HEK293 (cell line): ENCODE data around the gene DACT2.

Source experiments
- CTCF ChIA-PET: fragments of 350-600 bp; formaldehyde crosslinking; extraction: SDS; loops from one replicate; lab custom pipeline; 2021; ENCODE audit warnings: antibody characterized with exemption; lab: Yijun Ruan, JAX
- POLR2A ChIA-PET: fragments of 300-600 bp; formaldehyde crosslinking; extraction: SDS; loops from one replicate; lab custom pipeline; 2020; ENCODE audit warnings: antibody characterized with exemption, inconsistent platforms; lab: Yijun Ruan, JAX
- H3K27ac ChIP-seq: fragments of 200-500 bp; sonication (Bioruptor generic); 2 replicates; pipeline ENCODE4 v1.5.1; 2014; ENCODE audit warnings: low read depth, low read length, control low read depth, inconsistent platforms; ENCODE audit errors: extremely low read depth
- H3K36me3 ChIP-seq, 2 experiments: fragments of 200-500 bp in 1 of 2; sonication (Bioruptor generic) in 1 of 2; 1 replicate in 1 of 2; 2 replicates in 1 of 2; pipeline ENCODE4 v1.5.1; 2014 to 2017; ENCODE audit warnings: inconsistent platforms in 2 of 2, low read length in 2 of 2; ENCODE audit not compliant: control insufficient read depth in 2 of 2, insufficient read depth in 1 of 2
- H3K4me1 ChIP-seq: fragments of 200-500 bp; sonication (Bioruptor generic); 2 replicates; pipeline ENCODE4 v1.5.1; 2014; ENCODE audit warnings: mild to moderate bottlenecking, low read length, inconsistent platforms; ENCODE audit not compliant: control insufficient read depth, insufficient read depth
- H3K4me3 ChIP-seq: 2 replicates; pipeline ENCODE4 v1.5.1; 2011; ENCODE audit warnings: low read depth, mild to moderate bottlenecking, control low read depth, low read length, moderate library complexity
- H3K9me3 ChIP-seq: fragments of 200-500 bp; sonication (Bioruptor generic); 2 replicates; pipeline ENCODE4 v1.5.1; 2014; ENCODE audit warnings: low read depth, low read length, inconsistent platforms; ENCODE audit not compliant: control insufficient read depth, insufficient read depth
- EGR2 ChIP-seq: fragments of 450-650 bp; formaldehyde crosslinking; IDR thresholded peaks from 2 replicates; pipeline ENCODE4 v1.5.1; 2016; ENCODE audit warnings: low read depth, missing biosample characterization, missing genetic modification characterization
- GFI1B ChIP-seq: fragments of 450-650 bp; formaldehyde crosslinking; IDR thresholded peaks from 2 replicates; pipeline ENCODE4 v1.5.1; 2016; ENCODE audit warnings: missing biosample characterization, missing genetic modification characterization
- GLIS2 ChIP-seq: fragments of 450-650 bp; formaldehyde crosslinking; IDR thresholded peaks from 2 replicates; pipeline ENCODE4 v1.5.1; 2016; ENCODE audit warnings: missing biosample characterization, missing genetic modification characterization
- KLF1 ChIP-seq: fragments of 450-650 bp; formaldehyde crosslinking; IDR thresholded peaks from 2 replicates; pipeline ENCODE4 v1.5.1; 2016; ENCODE audit warnings: missing biosample characterization, missing genetic modification characterization
- KLF7 ChIP-seq: fragments of 450-650 bp; formaldehyde crosslinking; IDR thresholded peaks from 2 replicates; pipeline ENCODE4 v1.5.1; 2016; ENCODE audit warnings: missing biosample characterization, missing genetic modification characterization, borderline replicate concordance
- PATZ1 ChIP-seq: fragments of 450-650 bp; formaldehyde crosslinking; IDR thresholded peaks from 2 replicates; pipeline ENCODE4 v1.5.1; 2016; ENCODE audit warnings: missing biosample characterization, missing genetic modification characterization
- PRDM2 ChIP-seq: fragments of 450-650 bp; formaldehyde crosslinking; IDR thresholded peaks from 2 replicates; pipeline ENCODE4 v1.5.1; 2016; ENCODE audit warnings: missing biosample characterization, missing genetic modification characterization, borderline replicate concordance
- YY2 ChIP-seq: fragments of 450-650 bp; formaldehyde crosslinking; IDR thresholded peaks from 2 replicates; pipeline ENCODE4 v1.5.1; 2016; ENCODE audit warnings: missing biosample characterization, missing genetic modification characterization
- ZBTB44 ChIP-seq: fragments of 450-650 bp; IDR thresholded peaks from 2 replicates; pipeline ENCODE4 v1.5.1; 2018; ENCODE audit warnings: missing biosample characterization, mild to moderate bottlenecking, missing genetic modification characterization
- ZFP37 ChIP-seq: fragments of 450-650 bp; formaldehyde crosslinking; IDR thresholded peaks from 2 replicates; pipeline ENCODE4 v1.5.1; 2016; ENCODE audit warnings: missing biosample characterization, missing genetic modification characterization
- ZFP41 ChIP-seq: fragments of 450-650 bp; formaldehyde crosslinking; IDR thresholded peaks from 2 replicates; pipeline ENCODE4 v1.5.1; 2016; ENCODE audit warnings: missing biosample characterization, missing genetic modification characterization, borderline replicate concordance
- ZNF121 ChIP-seq: fragments of 450-650 bp; formaldehyde crosslinking; IDR thresholded peaks from 2 replicates; pipeline ENCODE4 v1.5.1; 2016; ENCODE audit warnings: missing biosample characterization, missing genetic modification characterization
- ZNF133 ChIP-seq: fragments of 450-650 bp; formaldehyde crosslinking; IDR thresholded peaks from 2 replicates; pipeline ENCODE4 v1.5.1; 2016; ENCODE audit warnings: missing biosample characterization, missing genetic modification characterization
- ZNF138 ChIP-seq: fragments of 450-650 bp; formaldehyde crosslinking; IDR thresholded peaks from 2 replicates; pipeline ENCODE4 v1.5.1; 2016; ENCODE audit warnings: missing biosample characterization, missing genetic modification characterization, borderline replicate concordance
- ZNF239 ChIP-seq: fragments of 450-650 bp; formaldehyde crosslinking; IDR thresholded peaks from 2 replicates; pipeline ENCODE4 v1.5.1; 2016; ENCODE audit warnings: missing biosample characterization, missing genetic modification characterization
- ZNF274 ChIP-seq, 2 experiments: fragments of 200-500 bp in 1 of 2; fragments of 450-650 bp in 1 of 2; sonication (Bioruptor generic) in 1 of 2; formaldehyde crosslinking in 1 of 2; IDR thresholded peaks; 2 replicates each; pipeline versions ENCODE4 v1.5.1 to v1.6.1; 2014 to 2016; ENCODE audit warnings: borderline replicate concordance in 1 of 2, inconsistent platforms in 1 of 2, low read length in 1 of 2, missing biosample characterization in 1 of 2, missing genetic modification characterization in 1 of 2
- ZNF473 ChIP-seq: fragments of 450-650 bp; formaldehyde crosslinking; IDR thresholded peaks from 2 replicates; pipeline ENCODE4 v1.5.1; 2017; ENCODE audit warnings: missing biosample characterization, missing genetic modification characterization
- ZNF580 ChIP-seq: fragments of 450-650 bp; formaldehyde crosslinking; IDR thresholded peaks from 2 replicates; pipeline ENCODE4 v1.5.1; 2016; ENCODE audit warnings: missing biosample characterization, missing genetic modification characterization
- ZNF600 ChIP-seq: fragments of 450-650 bp; formaldehyde crosslinking; IDR thresholded peaks from 2 replicates; pipeline ENCODE4 v1.5.1; 2016; ENCODE audit warnings: missing biosample characterization, missing genetic modification characterization
- ZNF623 ChIP-seq: fragments of 450-650 bp; formaldehyde crosslinking; IDR thresholded peaks from 2 replicates; pipeline ENCODE4 v1.5.1; 2016; ENCODE audit warnings: missing biosample characterization, missing genetic modification characterization
- ZNF76 ChIP-seq: fragments of 450-650 bp; formaldehyde crosslinking; IDR thresholded peaks from 2 replicates; pipeline ENCODE4; 2016; ENCODE audit warnings: low read depth, missing biosample characterization, missing genetic modification characterization, borderline replicate concordance
- TF ChIP-seq, protein P1 (sequence below): fragments of 450-650 bp; formaldehyde crosslinking; IDR thresholded peaks from 2 replicates; pipeline ENCODE4 v1.5.1; 2017; ENCODE audit warnings: missing biosample characterization, missing genetic modification characterization

The DACT2 gene

GRCh38 chr6:168310403-168310802, 9.2 kb downstream of the DACT2 start (continued):
- TF ChIP-seq PRDM2 (tag by site-specific recombination) (no peak), EGR2 (no peak), ZNF239 (tag by site-specific recombination) (no peak), ZNF138 (tag by site-specific recombination) (no peak), ZNF133 (tag by site-specific recombination) (no peak), ZBTB44 (tag by site-specific recombination) (no peak), ZNF121 (tag by site-specific recombination) (no peak), ZFP37 (no peak)

DNA sequence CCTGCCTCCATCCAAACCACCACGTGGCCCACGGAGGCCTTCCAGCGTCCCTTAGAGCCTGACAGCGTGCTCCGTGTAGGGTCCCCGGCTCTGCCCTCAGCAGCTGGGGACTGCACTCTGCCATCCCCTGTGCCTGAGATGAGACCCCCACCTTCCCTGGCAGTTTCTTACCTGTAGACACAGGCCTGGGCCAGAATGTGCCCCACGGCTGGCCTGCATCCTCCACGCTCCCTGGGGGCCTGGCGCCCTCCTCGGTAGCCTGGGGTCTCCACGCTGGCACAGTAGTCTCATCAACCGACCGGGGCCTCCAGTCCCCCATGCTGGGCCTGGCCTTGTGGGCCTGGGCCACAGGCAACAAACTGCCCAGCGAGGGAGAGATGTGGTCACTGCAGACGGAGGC, 9.6 kb downstream of the DACT2 start:
- no peaks in the 10 kb centered on the region for H3K36me3 ChIP-seq
- ChIA-PET POLR2A (no interaction called here), CTCF (no interaction called here)
- H3K9me3 ChIP-seq, result no peaks in the 10 kb centered on the region
- TF ChIP-seq YY2 (tag by site-specific recombination) (no peak), ZNF600 (tag by site-specific recombination) (no peak)
- no peak overlapping the region for H3K27ac ChIP-seq
- no peaks in the 10 kb centered on the region for H3K4me1 ChIP-seq
- no peak overlapping the region for H3K4me3 ChIP-seq

GRCh38 chr6:168309183-168309582, 10.4 kb downstream of the DACT2 start:
- POLR2A ChIA-PET, result no interaction called here
- CTCF ChIA-PET, result no interaction called here
- Histone ChIP-seq H3K9me3 (no peaks in the 10 kb centered on the region), H3K27ac (no peak overlapping the region), H3K4me3 (no peak overlapping the region), H3K36me3 (no peaks in the 10 kb centered on the region), H3K4me1 (no peaks in the 10 kb centered on the region)
- TF ChIP-seq ZNF274 (IDR thresholded peaks at IDR 0.05; ENCODE audit: low read length), result no peak
- TF ChIP-seq ZNF274 (tag by site-specific recombination; IDR thresholded peaks at IDR 0.05; ENCODE audit: borderline replicate concordance), result no peak
- TF ChIP-seq GFI1B (tag by site-specific recombination), result no peak
- TF ChIP-seq ZNF473 (tag by site-specific recombination), result no peak
- no peak for TF ChIP-seq PATZ1 (tag by site-specific recombination)
- TF ChIP-seq ZFP41 (tag by site-specific recombination), result no peak
- no peak for TF ChIP-seq ZNF623
- no peak for TF ChIP-seq KLF1 (tag by site-specific recombination)
- no peak for TF ChIP-seq GLIS2 (tag by site-specific recombination)
- TF ChIP-seq ZNF76, result no peak
- no peak for TF ChIP-seq ZNF580 (tag by site-specific recombination)
- TF ChIP-seq, protein P1, sequence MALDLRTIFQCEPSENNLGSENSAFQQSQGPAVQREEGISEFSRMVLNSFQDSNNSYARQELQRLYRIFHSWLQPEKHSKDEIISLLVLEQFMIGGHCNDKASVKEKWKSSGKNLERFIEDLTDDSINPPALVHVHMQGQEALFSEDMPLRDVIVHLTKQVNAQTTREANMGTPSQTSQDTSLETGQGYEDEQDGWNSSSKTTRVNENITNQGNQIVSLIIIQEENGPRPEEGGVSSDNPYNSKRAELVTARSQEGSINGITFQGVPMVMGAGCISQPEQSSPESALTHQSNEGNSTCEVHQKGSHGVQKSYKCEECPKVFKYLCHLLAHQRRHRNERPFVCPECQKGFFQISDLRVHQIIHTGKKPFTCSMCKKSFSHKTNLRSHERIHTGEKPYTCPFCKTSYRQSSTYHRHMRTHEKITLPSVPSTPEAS (tag by site-specific recombination), result no peak
- TF ChIP-seq KLF7, result no peak
